AG09309 (cell line): ENCODE results near the gene DNAH2.

Experiments used
- DNase-seq: peaks from one replicate; pipeline ENCODE4 v3.0.0-alpha.2; 2010; ENCODE audit warnings: low read depth
- H3K4me3 ChIP-seq: 2 replicates; pipeline ENCODE4 v1.5.1; 2011; ENCODE audit warnings: mild to moderate bottlenecking, low read depth, low read length, moderate library complexity; ENCODE audit not compliant: control insufficient read depth
- TF ChIP-seq, protein P1 (sequence below): IDR thresholded peaks from 2 replicates; pipeline ENCODE4 v1.5.1; 2011; ENCODE audit warnings: mild to moderate bottlenecking, low read depth, low read length, inconsistent platforms; ENCODE audit not compliant: insufficient read depth, control insufficient read depth; ENCODE audit errors: missing control alignments

Gene DNAH2

DNA sequence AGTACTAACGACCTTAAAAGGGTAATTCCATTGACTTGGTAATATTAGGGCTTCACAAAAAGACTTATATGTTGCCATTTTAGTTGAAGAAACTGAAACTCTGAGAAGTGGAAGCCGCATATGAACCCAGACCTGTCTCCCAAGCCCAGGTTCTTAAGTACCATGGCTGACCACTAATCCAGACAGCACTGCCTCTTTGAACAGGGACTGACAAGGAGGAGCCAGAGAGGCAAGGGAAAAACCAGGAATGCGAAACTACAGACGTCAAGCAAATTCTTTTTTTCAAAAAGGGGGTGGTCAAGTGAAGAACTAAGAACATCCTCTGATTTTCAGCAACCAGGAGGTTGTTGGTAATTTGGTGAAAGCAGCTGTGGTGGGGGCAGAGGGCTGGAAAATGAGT, 155.5 kb downstream of the DNAH2 start:
- no peak for DNase-seq
- TF ChIP-seq, protein P1, sequence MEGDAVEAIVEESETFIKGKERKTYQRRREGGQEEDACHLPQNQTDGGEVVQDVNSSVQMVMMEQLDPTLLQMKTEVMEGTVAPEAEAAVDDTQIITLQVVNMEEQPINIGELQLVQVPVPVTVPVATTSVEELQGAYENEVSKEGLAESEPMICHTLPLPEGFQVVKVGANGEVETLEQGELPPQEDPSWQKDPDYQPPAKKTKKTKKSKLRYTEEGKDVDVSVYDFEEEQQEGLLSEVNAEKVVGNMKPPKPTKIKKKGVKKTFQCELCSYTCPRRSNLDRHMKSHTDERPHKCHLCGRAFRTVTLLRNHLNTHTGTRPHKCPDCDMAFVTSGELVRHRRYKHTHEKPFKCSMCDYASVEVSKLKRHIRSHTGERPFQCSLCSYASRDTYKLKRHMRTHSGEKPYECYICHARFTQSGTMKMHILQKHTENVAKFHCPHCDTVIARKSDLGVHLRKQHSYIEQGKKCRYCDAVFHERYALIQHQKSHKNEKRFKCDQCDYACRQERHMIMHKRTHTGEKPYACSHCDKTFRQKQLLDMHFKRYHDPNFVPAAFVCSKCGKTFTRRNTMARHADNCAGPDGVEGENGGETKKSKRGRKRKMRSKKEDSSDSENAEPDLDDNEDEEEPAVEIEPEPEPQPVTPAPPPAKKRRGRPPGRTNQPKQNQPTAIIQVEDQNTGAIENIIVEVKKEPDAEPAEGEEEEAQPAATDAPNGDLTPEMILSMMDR, result no peak
- H3K4me3 ChIP-seq, result no peak overlapping the region

DNA sequence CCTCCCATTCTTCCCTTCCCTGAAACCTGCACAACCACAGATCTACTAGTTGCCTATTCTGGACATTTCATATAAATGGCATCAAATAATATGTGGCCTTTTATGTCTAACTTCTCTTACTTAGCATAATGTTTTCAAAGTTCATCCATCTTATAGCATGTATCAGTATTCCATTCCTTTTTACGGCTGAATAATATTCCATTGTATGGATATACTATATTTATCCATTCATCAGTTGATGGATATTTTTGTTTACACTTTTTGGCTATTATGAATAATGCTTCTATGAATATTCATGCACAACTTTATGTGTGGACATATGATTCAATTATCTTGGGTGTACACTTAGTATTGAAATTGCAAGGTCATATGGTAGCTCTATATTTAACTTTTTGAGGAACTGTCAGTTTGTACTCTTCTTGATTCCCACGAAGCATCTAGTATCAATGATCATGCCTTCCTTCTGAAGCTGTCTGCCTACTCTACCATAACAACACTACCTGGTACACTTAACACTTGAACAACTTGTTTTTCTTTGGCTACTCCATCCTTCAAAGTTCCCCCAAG, 158.3 kb downstream of the DNAH2 start:
- no peak for DNase-seq
- TF ChIP-seq, protein P1, result no peak
- no peak overlapping the region for H3K4me3 ChIP-seq

DNA sequence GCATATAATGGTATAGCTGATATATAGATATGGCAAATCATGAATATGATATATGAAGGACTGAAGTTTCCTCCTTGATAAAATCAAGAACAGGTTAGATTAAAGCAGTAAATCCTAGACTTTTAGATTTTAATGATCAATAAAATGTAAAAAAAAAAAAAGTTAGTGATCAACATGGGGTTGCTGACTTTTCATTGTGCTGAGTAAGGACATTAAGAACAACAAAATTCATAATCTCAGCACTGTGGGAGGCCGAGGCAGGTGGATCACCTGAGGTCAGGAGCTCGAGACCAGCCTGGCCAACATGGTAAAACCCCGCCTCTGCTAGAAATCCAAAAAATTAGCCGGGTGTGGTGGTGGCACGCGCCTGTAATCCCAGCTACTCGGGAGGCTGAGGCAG, 160.7 kb downstream of the DNAH2 start:
- DNase-seq, result no peak
- H3K4me3 ChIP-seq, result no peak overlapping the region
- TF ChIP-seq, protein P1, result no peak

- TF ChIP-seq, protein P1, result no peak
- H3K4me3 ChIP-seq, result no peak overlapping the region
- DNase-seq, result no peak
These were observed 162.7 kb downstream of the DNAH2 start for GRCh38 chr17:7880076-7880868.

DNA sequence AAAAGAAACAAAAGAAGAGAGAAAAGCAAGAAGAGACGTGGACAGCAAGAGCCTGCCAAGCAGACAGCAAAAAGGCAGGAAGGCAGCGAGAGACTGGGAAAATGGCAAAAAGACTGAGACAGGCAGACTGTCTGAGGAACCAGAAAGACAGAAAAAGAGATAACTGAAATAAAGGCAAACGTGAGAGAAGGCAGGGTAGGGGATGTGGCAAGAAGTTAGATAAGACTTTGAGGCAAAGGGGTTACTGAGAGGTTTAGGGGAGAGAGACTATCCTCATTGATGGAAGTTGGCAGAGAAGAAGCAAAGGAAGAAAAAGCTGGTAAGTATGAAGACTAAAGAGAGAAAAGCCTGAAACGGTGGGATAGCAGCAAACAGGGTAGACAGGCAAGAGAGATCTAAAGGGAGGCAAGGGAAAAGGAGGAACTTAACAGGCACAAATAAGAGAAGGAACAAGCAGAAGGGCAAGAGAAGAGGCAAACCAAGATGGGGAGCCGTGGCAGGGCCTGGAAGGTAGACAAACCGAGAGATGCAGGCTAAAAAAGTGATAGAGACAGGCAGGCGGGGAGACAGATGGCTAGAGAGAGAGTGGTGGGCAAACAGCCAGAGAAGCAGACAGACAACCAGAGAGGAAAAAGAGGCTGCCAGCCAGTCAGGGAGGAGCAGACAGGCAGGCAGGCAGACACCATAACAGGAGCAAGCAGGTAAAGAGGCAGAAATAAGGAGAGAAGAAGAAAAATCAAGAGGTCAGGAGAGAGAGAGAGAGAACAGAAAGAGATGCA, 163.9 kb downstream of the DNAH2 start:
- DNase-seq, result no peak
- TF ChIP-seq, protein P1, result no peak
- no peak overlapping the region for H3K4me3 ChIP-seq

DNA sequence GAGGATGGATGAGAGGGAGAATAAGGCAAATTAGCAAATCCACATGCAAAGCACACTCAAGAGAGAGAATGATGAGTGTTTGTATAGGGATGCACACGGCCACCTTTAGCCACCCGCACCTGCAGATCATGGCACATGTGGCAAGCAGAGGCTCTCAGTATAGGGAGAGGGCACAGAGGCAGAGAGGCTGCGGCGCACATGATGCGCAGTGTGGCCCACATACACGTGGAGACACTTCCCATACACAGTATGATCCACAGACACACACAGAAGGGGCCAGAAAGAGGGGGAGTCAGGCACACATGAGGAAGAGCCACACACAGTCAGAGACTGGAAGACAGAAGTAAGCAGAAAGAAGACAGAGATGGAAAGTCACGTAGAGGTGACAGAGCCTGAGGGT, 164.5 kb downstream of the DNAH2 start:
- TF ChIP-seq, protein P1, result no peak
- no peak overlapping the region for H3K4me3 ChIP-seq
- no peak for DNase-seq
